ENCODE measurements around the gene PTPRM. TPM values are rescaled to one million over a fixed set of nuclear protein-coding genes. Genes with fewer than 3 reads are reported as not detected.

PTPRM gene
- total RNA-seq (2014; rRNA removed; shearing (Covaris generic)) = 37.6 and 47.3 TPM in 2 replicates

DNA sequence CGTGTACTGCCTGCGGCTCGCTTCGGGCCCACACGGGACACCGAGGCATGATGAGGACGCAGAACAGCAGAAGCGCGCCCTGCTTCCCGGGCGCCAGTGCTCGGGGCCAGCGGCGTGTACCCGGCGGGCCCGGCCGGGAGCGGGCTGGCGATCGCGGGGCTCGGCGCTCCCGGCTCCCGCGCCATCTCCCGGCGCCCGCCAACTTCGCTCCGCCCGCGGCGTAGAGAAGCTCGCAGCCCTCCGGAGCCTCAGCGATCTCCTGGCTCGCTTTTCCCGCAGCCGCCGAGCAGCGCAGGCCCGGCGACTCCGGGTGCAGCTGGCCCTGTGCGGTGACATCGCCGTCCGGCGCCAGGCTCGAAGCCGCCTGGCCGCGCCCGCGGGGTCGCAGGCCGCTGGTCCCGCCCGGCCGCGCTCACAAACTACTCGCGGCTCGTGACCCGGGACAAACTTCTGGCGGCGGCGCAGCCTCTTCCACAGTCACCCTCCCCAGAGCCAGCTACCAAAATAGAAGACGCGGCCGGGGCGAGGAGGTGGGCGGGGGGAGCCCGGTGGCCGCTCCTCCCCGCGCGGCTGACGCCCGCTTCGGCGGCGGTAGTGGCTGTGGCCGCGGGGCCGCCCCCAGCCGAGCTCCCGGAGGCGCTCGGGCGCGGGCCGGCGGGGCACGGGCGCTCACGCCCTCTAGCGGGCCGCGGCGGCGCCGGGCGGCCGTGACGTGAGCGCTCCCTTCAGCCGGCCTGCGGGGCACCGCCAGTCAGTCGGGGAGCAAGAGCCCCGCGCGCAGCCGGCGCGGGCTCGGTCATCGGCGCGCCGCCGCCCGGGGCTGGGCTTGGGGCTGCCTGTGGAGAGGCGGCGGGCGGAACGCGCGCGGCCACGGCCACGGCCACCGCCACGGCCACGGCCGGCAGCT, at the start of gene PTPRM:
Gene PTPRM, plus strand, starts transcription at position 750 of the 907 bp plus-strand sequence. CDS start 503 bp downstream, outside the sequence.

Small RNAs within 50 kb of the gene (small RNA-seq; reads per million reads assigned to genes)
- gene AP001094.1 = not detected
- 0.54 reads per million, percentile 29 among the genes with 10 or more reads in this experiment for gene RF00012
